Measurements from ENCODE around the gene LAYN. TPM values are rescaled to one million over a fixed set of nuclear protein-coding genes. Genes with fewer than 3 reads are reported as not detected.

The LAYN gene
- total RNA-seq, 1 donor from 2014 or later = 34.7 TPM

DNA sequence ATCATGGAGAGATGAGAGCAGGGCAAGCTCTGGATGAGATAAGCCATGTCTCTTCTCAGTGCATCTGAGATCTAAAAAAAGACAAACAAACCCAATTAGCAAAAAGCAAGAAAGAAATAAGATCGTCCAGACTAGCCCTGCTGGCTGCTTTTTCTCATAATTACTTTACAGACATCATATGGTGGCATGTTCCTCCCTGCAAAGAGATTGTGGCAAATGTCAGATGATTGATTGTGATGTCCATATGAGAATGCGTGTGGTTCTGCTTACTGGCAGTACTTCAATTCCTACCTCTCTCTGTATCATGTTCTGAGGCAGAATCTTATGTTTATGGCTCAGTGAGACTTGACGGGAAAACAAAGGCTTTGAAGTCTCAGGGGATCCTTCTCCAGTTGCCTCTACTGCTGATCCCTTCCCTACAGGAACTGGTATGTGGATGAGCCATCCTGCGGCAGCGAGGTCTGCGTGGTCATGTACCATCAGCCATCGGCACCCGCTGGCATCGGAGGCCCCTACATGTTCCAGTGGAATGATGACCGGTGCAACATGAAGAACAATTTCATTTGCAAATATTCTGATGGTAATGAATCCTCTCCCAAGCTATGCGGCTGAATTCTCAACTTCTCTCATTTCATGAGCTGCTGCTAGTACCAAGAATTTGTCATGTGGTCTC is 8.8 kb downstream of the LAYN start:
- no peak for DNase-seq (ENCODE audit: low read depth)
- no peak overlapping the region for H3K4me3 ChIP-seq (ENCODE audit: low read depth, low read length)
- TF ChIP-seq, protein P1, sequence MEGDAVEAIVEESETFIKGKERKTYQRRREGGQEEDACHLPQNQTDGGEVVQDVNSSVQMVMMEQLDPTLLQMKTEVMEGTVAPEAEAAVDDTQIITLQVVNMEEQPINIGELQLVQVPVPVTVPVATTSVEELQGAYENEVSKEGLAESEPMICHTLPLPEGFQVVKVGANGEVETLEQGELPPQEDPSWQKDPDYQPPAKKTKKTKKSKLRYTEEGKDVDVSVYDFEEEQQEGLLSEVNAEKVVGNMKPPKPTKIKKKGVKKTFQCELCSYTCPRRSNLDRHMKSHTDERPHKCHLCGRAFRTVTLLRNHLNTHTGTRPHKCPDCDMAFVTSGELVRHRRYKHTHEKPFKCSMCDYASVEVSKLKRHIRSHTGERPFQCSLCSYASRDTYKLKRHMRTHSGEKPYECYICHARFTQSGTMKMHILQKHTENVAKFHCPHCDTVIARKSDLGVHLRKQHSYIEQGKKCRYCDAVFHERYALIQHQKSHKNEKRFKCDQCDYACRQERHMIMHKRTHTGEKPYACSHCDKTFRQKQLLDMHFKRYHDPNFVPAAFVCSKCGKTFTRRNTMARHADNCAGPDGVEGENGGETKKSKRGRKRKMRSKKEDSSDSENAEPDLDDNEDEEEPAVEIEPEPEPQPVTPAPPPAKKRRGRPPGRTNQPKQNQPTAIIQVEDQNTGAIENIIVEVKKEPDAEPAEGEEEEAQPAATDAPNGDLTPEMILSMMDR (conservative IDR thresholded peaks at IDR 0.05; ENCODE audit: low read depth, low read length) = no peak

DNA sequence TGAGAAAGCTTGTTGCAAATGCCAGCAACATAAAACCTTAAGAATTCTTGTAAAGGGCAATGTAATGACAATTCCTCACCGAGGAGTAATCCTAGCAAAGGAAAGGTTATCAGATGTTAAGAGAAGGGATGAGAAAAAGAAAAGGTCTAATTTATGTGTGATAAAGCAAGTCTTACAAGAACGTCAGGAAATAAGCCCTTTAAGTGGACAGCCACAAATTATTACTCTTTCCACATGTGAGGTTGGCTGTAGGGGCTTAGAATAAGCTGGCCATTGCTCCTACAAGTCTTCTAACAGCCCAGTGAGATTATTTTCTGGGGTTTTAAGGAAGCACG is 9.3 kb downstream of the LAYN start:
- TF ChIP-seq, protein P1 (conservative IDR thresholded peaks at IDR 0.05; ENCODE audit: low read depth, low read length) = no peak
- H3K4me3 ChIP-seq (ENCODE audit: low read depth, low read length) = no peak overlapping the region
- DNase-seq (ENCODE audit: low read depth) = no peak

DNA sequence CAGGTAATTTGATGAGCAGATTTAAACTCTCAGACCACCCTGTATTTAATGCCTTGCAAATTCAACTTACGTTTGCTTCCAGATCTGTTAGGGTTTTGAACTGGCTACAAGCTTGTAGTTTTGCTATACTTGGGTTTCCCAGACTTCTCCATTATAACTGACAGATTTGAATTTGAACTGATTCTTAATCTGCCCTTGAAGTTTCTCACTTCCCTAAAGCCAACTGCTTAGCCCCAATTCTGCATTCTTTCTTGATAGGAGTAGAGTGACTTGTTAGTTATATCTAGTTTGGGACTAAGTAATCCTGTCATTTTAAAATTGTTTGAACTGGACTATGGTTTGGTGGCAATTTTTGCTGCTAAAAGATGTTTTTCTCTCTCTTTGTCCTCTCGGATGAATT is 9.7 kb downstream of the LAYN start:
- DNase-seq (ENCODE audit: low read depth) = no peak
- TF ChIP-seq, protein P1 (conservative IDR thresholded peaks at IDR 0.05; ENCODE audit: low read depth, low read length) = no peak
- no peak overlapping the region for H3K4me3 ChIP-seq (ENCODE audit: low read depth, low read length)

DNA sequence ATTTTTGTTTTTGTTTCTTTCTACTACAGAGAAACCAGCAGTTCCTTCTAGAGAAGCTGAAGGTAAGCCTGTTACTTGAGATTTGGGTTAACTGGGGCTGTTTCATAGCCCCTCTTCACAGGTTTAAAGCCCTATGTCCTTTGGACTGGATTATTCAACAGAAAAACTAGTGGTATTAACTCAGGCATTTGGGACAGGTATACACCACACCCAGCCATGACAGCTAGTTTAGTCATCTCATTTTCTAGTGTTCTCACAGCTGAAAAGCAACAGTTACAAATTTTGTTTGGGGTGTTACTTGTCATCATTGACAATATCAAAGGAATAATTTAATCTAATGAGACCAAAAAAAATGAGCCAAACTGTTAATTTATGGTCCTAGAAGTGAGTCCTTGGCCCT is 14.0 kb downstream of the LAYN start:
- no peak for DNase-seq (ENCODE audit: low read depth)
- H3K4me3 ChIP-seq (ENCODE audit: low read depth, low read length) = no peak overlapping the region
- TF ChIP-seq, protein P1 (conservative IDR thresholded peaks at IDR 0.05; ENCODE audit: low read depth, low read length) = no peak

DNA sequence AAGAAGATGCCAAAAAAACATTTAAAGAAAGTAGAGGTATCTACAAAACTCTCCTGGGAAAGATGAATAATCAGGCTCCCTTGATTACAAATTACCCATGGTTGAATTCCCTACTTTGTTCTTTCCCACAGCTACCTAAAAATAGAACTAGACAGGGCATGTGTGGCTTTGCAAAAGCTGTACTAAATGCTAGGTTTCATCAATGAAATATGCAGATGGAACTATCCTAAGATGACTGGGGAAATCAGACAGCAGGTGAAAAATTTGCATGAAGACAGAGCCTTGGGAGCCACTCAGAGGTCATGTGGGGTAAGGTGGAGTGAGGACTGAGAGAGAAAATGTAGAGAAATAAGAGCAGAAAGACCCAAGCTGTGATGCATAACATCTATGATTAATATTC is 14.7 kb downstream of the LAYN start:
- TF ChIP-seq, protein P1 (conservative IDR thresholded peaks at IDR 0.05; ENCODE audit: low read depth, low read length) = no peak
- no peak overlapping the region for H3K4me3 ChIP-seq (ENCODE audit: low read depth, low read length)
- no peak for DNase-seq (ENCODE audit: low read depth)

DNA sequence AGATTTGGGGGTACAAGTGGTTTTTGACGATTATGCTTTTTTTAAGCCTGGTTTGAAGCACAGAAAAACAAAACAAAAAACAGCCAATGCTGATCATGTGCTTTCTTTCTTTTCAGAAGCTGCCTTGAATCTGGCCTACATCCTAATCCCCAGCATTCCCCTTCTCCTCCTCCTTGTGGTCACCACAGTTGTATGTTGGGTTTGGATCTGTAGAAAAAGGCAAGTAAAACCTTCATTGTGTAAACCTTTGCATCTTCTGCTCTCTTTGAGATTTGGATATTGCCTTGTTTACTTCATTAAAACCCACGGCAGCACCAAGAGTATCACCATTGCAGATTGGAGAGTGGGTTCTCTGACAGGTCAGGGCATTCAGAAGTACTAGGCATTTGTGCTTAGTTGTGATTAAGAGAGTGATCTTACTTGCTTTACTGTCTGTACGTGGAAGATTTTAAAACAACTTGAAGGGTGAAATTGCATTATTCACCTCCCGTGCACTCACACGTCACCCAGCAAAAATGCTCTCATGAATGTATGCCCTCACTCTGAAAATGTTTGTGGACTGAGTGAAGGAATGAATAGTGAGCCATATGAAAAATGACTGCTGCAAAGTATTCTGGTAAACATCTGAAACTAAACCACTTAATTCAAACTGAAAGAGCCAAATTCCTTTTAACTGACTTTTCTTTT is 17.0 kb downstream of the LAYN start:
- no peak overlapping the region for H3K4me3 ChIP-seq (ENCODE audit: low read depth, low read length)
- TF ChIP-seq, protein P1 (conservative IDR thresholded peaks at IDR 0.05; ENCODE audit: low read depth, low read length) = no peak
- no peak for DNase-seq (ENCODE audit: low read depth)

All from epithelial cell of proximal tubule (primary cell).